22Rv1 (cell line): ENCODE measurements around the gene IFI27.
"Not testable (repeated sequence)": the region's sequence is repeated elsewhere in the genome, so short reads cannot be mapped to it uniquely, and the experiment has no call there.

ENCODE experiments used
- H3K27ac ChIP-seq: fragments of 450-650 bp; 2 replicates; pipeline ENCODE4 v1.5.1; 2017
- ZFX ChIP-seq: fragments of 450-650 bp; IDR thresholded peaks from 2 replicates; pipeline ENCODE4 v1.6.1; 2017; ENCODE audit warnings: antibody characterized with exemption, borderline replicate concordance
- TF ChIP-seq, protein P1 (sequence below): fragments of 450-650 bp; IDR thresholded peaks from 2 replicates; pipeline ENCODE4 v1.5.1; 2017; ENCODE audit warnings: mild to moderate bottlenecking

The IFI27 gene

DNA sequence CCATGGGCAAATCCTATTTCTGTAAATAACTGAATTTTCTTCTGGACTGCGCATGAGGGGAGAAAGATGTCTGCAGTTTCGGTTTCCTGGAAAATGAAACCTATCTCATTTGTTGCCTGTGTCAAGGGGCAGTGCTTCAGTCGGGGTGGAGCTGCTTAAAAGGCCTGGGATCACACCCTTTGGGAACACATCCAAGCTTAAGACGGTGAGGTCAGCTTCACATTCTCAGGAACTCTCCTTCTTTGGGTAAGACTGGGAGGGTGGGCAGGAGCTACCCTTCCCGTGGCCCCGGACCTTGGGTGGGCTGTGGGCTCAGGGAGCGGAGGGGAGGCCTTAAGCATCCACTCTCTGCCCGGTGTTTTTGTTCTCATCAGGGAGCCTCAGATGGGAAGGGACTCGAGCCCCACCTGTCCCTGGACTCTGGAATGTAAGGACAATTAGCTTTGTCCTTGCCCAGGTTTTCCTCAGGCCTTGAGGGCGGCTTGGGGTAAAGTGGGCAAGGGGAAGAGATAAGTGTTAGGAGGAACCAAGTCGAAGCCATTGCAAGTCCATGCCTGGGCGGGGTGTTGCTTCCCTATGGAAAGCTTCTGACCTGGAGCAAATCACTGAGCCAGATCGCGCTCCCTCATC, at the start of gene IFI27:
Gene IFI27, plus strand, starts transcription at position 185 of the 630 bp plus-strand sequence.
- no peak within 1 kb of the TSS for H3K27ac ChIP-seq
- TF ChIP-seq, protein P1, sequence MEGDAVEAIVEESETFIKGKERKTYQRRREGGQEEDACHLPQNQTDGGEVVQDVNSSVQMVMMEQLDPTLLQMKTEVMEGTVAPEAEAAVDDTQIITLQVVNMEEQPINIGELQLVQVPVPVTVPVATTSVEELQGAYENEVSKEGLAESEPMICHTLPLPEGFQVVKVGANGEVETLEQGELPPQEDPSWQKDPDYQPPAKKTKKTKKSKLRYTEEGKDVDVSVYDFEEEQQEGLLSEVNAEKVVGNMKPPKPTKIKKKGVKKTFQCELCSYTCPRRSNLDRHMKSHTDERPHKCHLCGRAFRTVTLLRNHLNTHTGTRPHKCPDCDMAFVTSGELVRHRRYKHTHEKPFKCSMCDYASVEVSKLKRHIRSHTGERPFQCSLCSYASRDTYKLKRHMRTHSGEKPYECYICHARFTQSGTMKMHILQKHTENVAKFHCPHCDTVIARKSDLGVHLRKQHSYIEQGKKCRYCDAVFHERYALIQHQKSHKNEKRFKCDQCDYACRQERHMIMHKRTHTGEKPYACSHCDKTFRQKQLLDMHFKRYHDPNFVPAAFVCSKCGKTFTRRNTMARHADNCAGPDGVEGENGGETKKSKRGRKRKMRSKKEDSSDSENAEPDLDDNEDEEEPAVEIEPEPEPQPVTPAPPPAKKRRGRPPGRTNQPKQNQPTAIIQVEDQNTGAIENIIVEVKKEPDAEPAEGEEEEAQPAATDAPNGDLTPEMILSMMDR = no peak
- no peak for TF ChIP-seq ZFX

DNA sequence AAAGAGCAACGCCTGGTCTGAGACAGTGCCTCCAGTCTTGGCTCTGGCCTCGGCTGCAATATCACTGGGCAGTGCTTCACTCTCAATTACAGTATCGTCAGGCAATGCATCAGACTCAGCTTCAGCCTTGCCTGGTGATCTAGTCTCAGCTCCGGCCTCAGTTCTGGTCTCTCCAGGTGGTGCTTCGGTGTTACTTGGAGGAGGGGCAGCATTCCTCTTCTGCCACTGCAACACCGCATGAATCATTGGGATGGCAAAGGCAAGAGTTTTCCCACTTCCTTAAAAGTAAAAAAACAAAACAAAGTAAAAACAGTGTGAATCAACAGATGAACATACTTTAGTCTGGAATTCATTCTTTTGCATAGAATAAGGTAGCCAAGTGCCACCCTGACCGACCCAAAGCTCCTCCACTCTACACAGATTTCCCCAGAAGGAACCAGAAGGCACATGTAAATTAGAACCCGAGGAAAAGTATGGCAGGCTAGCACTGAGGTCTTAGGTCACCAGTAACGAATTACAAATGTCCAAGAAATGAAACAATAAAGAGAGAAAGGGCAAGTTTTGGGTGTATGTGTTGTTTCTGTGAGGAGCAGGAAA, 48.1 kb upstream of the IFI27 start:
- no peak overlapping the region for H3K27ac ChIP-seq
- no peak for TF ChIP-seq ZFX
- TF ChIP-seq, protein P1 = no peak

DNA sequence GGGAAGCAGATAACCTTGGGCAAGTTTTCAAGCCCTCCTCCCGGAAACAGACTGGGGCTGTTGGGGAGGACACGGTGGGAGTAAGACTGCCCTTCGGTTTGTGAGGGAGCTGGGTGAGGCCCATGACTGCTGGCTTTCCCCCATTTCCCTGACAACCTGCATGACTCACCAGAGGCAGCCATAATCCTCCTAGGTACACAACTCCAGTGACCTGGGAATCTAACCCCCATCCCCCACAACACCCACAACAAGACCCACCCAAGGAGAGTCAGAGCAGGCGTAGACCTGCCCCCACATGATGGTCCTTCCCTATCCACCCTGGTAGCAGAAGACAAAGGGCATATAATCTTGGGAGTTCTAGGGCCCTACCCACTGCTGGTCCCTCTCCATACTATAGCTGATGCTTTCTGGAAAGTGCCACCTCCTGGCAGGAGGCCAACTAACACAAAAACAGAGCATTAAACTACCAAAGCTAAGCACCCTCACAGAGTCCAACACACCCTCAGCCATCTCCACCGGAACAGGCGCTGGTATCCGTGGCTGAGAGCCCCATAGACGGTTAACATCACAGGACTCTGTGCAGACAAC, 44.4 kb upstream of the IFI27 start:
- TF ChIP-seq, protein P1 = no peak
- TF ChIP-seq ZFX = no peak

DNA sequence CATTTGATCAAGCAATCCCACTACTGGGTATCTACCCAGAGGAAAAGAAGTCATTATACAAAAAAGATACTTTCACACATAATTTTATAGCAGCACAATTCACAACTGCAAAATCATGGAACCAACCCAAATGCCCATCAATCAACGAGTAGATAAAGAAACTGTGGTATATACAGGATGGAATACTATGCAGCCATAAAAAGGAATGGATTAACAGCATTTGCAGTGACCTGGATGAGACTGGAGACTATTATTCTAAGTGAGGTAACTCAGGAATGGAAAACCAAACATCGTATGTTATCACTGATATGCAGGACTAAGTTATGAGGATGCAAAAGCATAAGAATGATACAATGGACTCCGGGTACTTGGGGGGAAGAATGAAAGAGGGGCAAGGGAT, 38.5 kb upstream of the IFI27 start:
- not testable (repeated sequence) for H3K27ac ChIP-seq

More for the DNA sequence above, 44.4 kb upstream of the IFI27 start:
- no peak overlapping the region for H3K27ac ChIP-seq

DNA sequence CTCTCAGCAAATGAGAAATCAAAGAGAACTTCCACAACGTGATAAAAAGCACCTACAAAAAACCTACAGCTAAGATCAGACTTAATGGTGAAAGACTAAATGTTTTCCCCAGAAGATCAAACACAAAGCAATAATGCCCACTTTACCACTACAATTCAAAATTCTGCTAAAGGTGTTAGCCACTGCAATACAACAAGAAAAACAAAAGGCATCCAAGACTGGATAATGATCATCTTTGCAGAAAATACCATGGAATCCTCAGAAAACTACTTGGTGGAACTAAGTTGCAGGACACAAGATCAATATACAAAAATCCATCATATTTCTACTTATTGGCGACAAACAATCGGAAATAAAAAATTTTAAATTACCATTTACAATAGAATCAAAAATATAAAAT, 36.0 kb upstream of the IFI27 start:
- no peak for TF ChIP-seq ZFX
- TF ChIP-seq, protein P1 = no peak
- no peak overlapping the region for H3K27ac ChIP-seq

DNA sequence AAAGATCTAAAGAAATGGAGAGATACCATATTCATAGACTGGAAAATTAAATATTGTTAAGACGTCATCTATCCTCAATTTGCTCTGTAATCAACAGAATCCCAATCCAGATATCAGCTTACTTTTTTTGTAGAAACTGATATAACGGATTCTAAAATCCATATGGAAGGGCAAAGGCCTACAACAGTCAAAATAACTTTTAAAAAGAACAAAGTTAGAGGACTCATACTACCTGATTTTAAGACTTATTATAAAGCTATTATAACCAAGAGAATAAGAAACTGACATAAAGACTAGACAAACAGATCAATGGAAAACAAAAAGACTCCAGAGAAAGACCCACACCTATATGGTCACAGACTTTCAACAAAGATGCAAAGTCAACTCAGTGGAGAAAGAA, 35.5 kb upstream of the IFI27 start:
- H3K27ac ChIP-seq = no peak overlapping the region
- TF ChIP-seq, protein P1 = no peak
- no peak for TF ChIP-seq ZFX

DNA sequence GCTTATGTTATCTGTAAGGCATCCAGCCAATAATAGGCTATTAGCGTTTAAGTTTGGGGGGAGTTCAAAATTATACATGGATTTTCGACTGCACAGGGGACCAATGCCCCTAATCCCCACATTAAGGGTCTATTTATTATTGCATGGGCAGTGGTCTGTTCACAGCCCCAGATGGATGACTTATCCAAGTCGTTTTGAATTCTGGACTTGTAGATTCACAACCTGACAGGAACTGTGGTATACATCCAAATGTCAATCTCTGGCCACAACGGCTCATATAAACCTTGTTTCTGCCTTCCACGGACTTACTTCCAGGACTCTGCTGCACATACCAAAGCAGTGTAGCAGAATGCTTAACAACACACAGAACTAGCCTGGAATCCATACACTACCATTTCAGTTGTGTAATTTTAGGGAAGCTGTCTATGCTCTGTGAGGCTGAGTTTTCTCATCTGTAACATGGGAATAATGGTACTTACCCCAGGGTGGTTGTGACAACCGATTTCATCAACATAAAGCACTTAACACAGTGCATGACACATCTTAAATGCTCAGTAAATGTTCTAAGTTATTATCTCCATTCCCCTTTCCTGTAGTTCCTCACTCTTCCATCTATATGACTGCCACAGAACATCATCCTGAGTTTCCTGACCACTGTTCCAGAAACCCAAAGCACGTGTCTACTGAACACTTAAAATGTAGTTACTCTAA, 33.3 kb upstream of the IFI27 start:
- no peak overlapping the region for H3K27ac ChIP-seq
- TF ChIP-seq, protein P1 = no peak
- no peak for TF ChIP-seq ZFX
